ENCODE data around the gene METTL3. TPM values are rescaled to one million over a fixed set of nuclear protein-coding genes. Genes with fewer than 3 reads are reported as not detected.

The METTL3 gene
- total RNA-seq, 2 donors from 2014 or later = 54.8 to 62.4 TPM

DNA sequence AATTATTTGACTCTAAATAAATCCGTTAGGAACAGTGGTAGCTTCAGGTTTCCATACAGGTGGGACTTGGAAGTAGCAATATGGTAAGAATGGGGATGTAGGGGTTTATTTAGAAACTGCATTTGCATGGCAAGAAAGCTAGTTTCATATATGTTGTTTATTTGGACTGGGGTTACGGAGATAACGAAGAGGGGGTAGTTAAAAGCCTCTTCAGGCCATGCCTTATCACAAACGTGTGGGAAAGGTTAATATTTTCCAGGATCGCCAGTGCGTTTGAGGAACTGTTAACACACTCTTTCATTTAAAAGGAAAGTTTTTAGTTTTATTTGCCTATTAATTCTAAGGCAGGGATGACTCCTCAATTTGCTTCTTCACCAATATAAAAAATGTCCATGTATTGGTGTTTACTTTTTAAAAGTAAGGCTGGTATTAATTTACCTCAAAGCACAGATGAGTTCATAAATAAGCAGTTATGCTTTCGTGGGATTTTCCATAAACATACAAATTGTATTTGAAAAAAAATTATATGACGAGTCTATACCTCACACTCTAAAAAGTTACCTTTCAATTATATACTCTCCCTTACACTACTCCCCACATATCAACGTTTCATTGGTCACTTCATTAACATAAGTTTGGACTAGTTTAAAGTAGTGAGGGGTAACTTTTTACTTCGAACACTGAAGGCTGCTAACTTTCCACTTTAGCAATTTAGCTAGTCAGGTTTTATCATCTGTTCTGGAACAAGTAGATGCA lies 35.2 kb downstream of the METTL3 start:
- DNase-seq (ENCODE audit: low spot score) (no peak), ATAC-seq (ENCODE audit: insufficient number of reproducible peaks, low FRiP score, low read depth) (no peak)
- no peak for TF ChIP-seq CTCF (IDR thresholded peaks at IDR 0.05)
- H3K4me3 ChIP-seq = peak overlapping the region; percentile 99
- peaks cover 4% of the 10 kb centered on the region for H3K36me3 ChIP-seq
- H3K9me3 ChIP-seq = no peaks in the 10 kb centered on the region
- peak overlapping the region; percentile 69 to 82 for H3K27ac ChIP-seq
- no peaks in the 10 kb centered on the region for H3K27me3 ChIP-seq (replicated peaks; ENCODE audit: insufficient read depth)
- peaks cover 17 to 23% of the 10 kb centered on the region in 2 donors for H3K4me1 ChIP-seq (ENCODE audit: control insufficient read depth in 1 of 2, low read depth in 2 of 2)

DNA sequence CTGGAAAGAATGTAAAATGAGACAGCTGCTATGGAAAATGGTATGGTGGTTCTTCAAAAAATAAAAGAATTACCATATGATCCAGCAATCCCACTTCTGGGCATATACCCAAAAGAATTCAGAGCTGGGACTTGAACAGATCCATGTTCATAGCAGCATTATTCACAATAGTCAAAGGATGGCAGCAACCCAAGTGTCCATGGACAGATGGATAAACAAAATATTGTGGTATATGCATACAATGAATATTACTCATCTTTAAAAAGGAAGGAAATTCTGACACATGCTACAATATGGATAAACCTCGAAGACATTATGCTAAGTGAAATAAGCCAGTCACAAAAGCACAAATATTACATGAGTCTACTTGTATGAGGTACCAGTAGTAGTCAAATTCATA lies 43.5 kb downstream of the METTL3 start:
- H3K27me3 ChIP-seq (replicated peaks; ENCODE audit: insufficient read depth) = no peaks in the 10 kb centered on the region
- DNase-seq (ENCODE audit: low spot score) (no peak), ATAC-seq (ENCODE audit: insufficient number of reproducible peaks, low FRiP score, low read depth) (no peak)
- H3K9me3 ChIP-seq = no peaks in the 10 kb centered on the region
- no peak for TF ChIP-seq CTCF (IDR thresholded peaks at IDR 0.05)
- H3K4me3 ChIP-seq = no peak overlapping the region
- no peak overlapping the region for H3K27ac ChIP-seq
- H3K36me3 ChIP-seq = peaks cover 44% of the 10 kb centered on the region
- no peaks in the 10 kb centered on the region for H3K4me1 ChIP-seq (ENCODE audit: control insufficient read depth in 1 of 2, low read depth in 2 of 2)

DNA sequence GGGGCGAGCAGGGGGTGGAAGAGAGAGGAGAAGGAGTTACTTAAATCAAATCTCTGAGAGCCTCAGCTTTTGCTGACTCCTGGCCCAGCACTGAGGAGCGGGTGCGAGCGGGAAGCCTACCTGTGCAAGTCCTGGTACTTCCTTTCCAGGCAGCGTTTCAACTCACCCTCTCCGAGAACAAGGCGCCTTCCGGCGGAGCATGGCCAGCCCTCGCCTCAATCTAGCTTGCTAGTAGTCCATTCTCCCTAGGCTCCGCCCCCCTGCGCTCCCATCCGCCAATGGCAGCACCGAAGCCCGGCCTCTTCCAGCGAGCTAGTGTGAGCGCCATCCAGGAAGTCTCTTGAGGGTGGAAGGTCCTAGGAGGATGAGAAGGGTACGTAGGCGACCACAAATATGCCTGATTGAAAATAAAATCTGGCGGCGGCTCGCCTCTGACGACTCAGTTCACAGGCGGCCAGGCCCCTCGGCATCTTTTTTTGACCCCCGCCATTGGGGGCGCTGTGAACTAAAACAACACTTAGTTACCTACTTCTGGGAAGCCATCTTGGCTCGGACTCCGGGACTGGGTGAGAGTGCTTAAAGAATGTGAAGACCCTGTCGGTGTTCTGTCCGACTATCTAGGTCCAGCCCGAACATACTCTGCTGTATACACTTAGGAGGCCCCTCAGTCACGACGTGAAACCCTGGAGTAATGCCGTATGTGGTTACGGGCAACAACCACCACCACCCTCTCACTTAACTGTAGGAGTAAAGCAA lies 55.0 kb downstream of the METTL3 start, which contains the start of gene CHD8:
Gene CHD8 (minus strand): TSS at position 212 of the 756 bp plus-strand sequence. CDS start 24,480 bp downstream, outside the sequence.
- peaks cover 5% of the 10 kb centered on the region for H3K36me3 ChIP-seq
- ATAC-seq (ENCODE audit: insufficient number of reproducible peaks, low FRiP score, low read depth) (peak; percentile 100), DNase-seq (ENCODE audit: low spot score) (peak; percentile 99)
- H3K27ac ChIP-seq = peak within 1 kb of the TSS; percentile 94 to 99
- H3K9me3 ChIP-seq = no peaks in the 10 kb centered on the region
- TF ChIP-seq CTCF (IDR thresholded peaks at IDR 0.05) = peak; percentile 38
- H3K4me3 ChIP-seq = peak within 1 kb of the TSS; percentile 92
- no peaks in the 10 kb centered on the region for H3K27me3 ChIP-seq (replicated peaks; ENCODE audit: insufficient read depth)
- peaks cover 11 to 24% of the 10 kb centered on the region in 2 donors for H3K4me1 ChIP-seq (ENCODE audit: control insufficient read depth in 1 of 2, low read depth in 2 of 2)

DNA sequence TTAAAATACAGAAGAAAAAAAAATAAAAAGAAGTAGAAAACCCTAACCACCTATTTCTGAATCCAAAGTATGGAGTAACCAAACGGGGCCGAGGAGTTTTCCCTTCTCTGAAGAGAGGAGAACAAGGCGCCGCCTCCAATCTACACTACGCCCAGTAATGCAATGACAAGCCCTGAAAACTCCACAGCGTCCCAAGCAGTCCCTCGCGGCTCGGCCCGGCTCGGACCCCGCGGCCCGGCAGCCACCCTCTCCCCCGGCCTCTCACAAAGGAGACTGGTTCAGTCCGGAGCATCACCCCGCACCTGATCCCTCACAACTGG lies 55.6 kb downstream of the METTL3 start:
- H3K36me3 ChIP-seq = no peaks in the 10 kb centered on the region
- no peak for ATAC-seq (ENCODE audit: insufficient number of reproducible peaks, low FRiP score, low read depth)
- H3K9me3 ChIP-seq = no peaks in the 10 kb centered on the region
- no peak for TF ChIP-seq CTCF (IDR thresholded peaks at IDR 0.05)
- DNase-seq (ENCODE audit: low spot score) = no peak
- peak overlapping the region; percentile 92 for H3K4me3 ChIP-seq
- H3K4me1 ChIP-seq (ENCODE audit: control insufficient read depth in 1 of 2, low read depth in 2 of 2) = peaks cover 14 to 26% of the 10 kb centered on the region in 2 donors
- peak overlapping the region; percentile 82 to 94 for H3K27ac ChIP-seq
- H3K27me3 ChIP-seq (replicated peaks; ENCODE audit: insufficient read depth) = no peaks in the 10 kb centered on the region

DNA sequence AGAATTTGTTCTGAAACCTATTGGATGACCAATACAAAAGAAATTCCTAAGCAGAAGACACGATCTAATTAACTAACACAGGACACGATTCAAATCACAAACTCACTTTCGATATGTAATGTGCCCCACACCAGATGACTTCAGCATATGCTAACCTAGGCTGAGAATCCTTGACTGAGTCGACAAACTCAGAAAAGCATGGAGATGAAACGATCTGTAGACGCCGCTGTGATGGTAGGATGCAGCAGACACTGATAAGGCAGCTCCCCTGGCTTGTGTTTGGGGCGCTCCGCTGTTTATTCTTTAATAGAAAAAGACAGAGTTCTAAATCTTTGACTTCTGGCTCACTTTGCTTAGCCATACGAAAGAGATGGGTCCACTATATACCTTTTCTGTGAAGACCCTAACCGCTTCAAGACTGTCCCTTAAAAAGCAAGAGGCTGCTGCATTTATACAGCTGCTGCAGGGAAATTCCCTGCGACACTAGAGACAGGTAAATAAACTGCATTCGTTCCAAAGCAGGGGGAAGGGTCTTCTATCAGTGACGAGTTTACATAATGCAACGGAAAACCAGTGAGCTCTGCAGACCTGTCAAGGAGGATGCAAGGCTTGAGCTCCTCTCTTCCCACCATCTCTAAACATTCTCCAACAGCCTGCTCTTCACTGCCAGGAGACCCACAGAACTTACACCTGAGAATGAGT lies 56.1 kb downstream of the METTL3 start:
- Histone ChIP-seq H3K4me3 (peak overlapping the region; percentile 92), H3K9me3 (no peaks in the 10 kb centered on the region), H3K27me3 (replicated peaks; ENCODE audit: insufficient read depth) (no peaks in the 10 kb centered on the region), H3K27ac (peak overlapping the region; percentile 82 to 94), H3K4me1 (ENCODE audit: control insufficient read depth in 1 of 2, low read depth in 2 of 2) (peaks cover 16 to 31% of the 10 kb centered on the region in 2 donors), H3K36me3 (no peaks in the 10 kb centered on the region)
- TF ChIP-seq CTCF (IDR thresholded peaks at IDR 0.05) = no peak
- ATAC-seq (ENCODE audit: insufficient number of reproducible peaks, low FRiP score, low read depth) = no peak
- DNase-seq (ENCODE audit: low spot score) = no peak

All from thoracic aorta (tissue), 2 donors.